GM15510 (cell line): ENCODE data around the gene CPO.

Experiments
- POLR2A ChIP-seq: IDR thresholded peaks from 3 replicates; pipeline ENCODE4 v1.6.1; 2011; ENCODE audit warnings: borderline replicate concordance; ENCODE audit not compliant: insufficient read length; ENCODE audit errors: extremely low read depth

The CPO gene, protein sequence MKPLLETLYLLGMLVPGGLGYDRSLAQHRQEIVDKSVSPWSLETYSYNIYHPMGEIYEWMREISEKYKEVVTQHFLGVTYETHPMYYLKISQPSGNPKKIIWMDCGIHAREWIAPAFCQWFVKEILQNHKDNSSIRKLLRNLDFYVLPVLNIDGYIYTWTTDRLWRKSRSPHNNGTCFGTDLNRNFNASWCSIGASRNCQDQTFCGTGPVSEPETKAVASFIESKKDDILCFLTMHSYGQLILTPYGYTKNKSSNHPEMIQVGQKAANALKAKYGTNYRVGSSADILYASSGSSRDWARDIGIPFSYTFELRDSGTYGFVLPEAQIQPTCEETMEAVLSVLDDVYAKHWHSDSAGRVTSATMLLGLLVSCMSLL

DNA sequence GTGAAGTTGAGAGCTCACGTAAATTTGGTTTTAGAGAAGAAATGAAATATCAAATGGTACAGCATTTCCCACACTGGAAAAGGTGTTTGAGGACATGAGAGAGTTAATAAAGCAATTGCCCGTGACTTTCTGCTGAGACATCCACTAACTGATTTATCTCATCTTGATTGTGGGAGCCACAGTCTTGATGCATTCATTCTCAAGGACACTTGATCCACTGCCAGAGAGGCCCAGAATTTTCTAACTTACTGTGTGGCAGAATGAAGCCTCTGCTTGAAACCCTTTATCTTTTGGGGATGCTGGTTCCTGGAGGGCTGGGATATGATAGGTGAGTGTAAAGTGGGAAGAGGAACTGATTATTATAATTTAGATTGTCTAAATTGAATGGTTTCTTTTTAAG lies at the start of gene CPO:
Gene CPO, plus strand, starts transcription at position 179 of the 400 bp plus-strand sequence. Its CDS starts 82 bp downstream, at position 261.
- no peak for TF ChIP-seq POLR2A

- TF ChIP-seq POLR2A, result no peak
Measured at GRCh38 chr2:206890179-206890578, 49.1 kb upstream of the CPO start.

DNA sequence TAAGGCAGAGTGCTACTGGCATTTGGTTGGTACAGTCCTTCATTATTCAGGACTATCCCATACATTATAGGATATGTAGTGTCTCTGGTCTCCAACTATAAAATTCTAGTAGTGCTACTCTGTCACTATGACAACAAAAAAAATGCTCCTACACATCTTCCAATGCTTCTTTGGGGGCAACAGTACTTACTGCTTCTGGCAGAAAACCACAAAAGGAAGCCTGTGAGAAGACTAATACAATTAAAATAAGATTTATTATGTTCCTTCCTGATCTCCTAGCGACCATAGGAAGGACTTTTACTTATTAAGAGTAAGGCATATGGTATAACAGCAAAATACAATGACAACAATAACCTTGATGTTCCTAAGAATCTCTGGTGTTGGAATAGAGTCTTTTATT lies 48.4 kb upstream of the CPO start:
- TF ChIP-seq POLR2A, result no peak

GRCh38 chr2:206915121-206915520 lies 24.2 kb upstream of the CPO start:
- no peak for TF ChIP-seq POLR2A

- no peak for TF ChIP-seq POLR2A
Measured at GRCh38 chr2:206918263-206918662, 21.1 kb upstream of the CPO start.

DNA sequence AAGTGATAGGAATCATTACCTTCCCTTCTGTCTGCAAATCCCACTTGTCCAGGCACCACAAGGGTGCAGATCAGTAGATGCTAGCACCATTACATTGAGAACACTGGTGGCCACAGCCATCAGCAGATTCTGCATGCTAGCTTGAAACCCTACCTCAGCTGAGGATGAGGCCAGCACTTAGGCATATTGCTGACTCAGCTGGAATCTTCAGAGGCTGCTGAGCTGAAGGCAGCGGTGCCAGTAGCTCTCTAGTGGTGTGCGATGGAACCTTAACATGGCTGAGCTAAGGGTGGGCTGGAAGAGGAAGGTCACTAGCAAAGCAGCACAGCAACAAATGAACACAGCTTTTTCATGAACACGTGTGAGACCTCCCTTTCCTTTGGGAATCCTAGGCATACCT lies 19.0 kb upstream of the CPO start:
- no peak for TF ChIP-seq POLR2A

DNA sequence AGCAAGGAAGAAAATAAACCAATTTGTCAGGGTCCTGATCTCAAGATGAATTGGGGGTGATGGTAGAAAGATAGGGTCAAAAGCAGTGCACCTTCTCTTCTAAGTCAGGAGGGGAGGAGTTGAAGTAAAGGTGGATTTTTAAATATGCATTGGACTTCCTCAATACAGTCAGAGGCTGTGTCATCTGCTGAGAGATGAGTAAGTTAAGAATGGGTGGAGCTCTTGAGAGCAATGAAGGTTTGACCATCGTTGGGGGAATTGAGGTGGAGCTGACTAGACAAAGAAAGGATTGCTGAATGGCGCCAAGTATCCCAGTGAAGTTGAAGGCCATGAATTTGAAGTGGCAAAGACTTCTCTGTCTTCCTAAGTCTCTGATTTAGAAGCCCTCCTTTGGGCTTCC lies 18.4 kb upstream of the CPO start:
- no peak for TF ChIP-seq POLR2A

DNA sequence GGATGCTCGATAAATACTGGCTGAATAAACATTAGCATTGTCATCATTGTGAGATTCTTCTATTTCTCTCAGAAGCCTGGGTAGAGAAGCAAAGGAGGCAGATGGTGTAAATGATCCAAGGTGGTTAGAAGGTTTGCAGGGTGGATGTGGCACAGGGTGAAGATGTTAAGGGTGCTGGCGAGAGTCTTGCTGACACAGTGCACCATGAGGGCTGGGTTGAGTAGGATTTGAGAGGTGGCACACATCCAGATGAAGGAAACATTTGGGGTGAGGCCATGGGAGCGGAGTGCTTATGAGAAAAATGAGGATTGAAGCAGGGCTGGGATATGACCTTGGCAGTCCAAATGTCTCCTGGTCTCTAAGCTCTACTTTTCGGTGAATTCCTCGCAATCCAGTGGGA lies 17.8 kb upstream of the CPO start:
- no peak for TF ChIP-seq POLR2A

DNA sequence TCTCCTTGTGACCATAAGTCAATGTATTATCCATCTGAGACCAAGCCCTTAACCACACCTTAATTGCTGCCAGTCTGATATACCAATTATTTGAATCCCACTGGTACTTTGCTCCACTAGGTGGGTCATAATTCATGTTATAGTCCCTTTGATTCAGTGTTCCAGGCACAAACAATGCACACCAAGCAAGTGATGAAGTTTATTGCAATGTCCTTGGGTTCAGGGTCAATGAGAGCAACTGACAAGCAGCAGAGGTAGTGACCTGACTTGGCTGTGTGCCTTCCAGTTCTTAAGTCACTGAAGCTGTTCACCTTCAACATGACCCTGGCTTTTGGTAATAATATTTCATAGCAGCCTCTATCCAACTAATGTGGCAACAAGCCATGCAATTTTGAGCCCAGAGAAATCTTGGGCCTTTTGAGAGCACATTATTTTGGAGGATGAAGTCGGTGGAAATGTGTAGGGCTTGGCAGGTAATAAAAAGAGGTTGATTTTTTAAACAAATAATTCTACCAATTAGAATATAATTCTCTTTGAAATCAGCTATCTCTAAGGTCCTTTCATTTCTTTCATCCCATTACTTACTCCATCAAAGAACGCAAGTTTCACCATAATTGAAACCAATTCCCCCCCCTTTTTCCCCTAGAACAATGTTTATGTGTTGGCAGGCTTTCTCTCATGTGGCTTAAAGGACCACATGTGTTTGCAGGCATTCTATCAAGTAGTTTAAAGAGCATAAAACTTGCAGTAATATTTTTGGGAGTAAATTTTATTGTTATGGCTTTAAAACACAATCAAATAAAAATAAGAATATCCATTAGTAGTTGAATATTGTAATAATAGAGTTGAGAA lies 3.1 kb upstream of the CPO start:
- TF ChIP-seq POLR2A, result no peak

GRCh38 chr2:206936843-206937230 lies 2.5 kb upstream of the CPO start:
- no peak for TF ChIP-seq POLR2A

DNA sequence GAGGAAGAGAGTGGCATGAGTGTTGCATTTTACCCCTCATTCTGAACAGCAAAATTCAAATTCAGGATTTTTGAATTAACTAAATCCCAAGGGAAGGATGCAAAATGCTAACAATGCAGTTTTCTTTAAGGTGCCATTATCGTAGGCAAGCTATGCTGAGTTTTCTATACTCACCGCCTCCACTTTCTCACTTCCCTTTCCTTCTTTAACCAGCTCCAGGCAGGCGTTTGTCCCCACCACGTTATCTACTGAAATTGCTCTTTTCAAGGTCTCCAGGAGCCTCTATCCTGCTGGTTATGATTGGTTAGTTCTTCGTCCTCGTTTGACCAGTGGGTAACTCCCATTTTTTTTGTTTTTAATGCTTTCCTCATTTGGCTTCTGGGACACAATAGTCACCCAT lies 1.8 kb upstream of the CPO start:
- TF ChIP-seq POLR2A, result no peak

- no peak for TF ChIP-seq POLR2A
Measured at GRCh38 chr2:206940546-206940945, 1.2 kb downstream of the CPO start.

DNA sequence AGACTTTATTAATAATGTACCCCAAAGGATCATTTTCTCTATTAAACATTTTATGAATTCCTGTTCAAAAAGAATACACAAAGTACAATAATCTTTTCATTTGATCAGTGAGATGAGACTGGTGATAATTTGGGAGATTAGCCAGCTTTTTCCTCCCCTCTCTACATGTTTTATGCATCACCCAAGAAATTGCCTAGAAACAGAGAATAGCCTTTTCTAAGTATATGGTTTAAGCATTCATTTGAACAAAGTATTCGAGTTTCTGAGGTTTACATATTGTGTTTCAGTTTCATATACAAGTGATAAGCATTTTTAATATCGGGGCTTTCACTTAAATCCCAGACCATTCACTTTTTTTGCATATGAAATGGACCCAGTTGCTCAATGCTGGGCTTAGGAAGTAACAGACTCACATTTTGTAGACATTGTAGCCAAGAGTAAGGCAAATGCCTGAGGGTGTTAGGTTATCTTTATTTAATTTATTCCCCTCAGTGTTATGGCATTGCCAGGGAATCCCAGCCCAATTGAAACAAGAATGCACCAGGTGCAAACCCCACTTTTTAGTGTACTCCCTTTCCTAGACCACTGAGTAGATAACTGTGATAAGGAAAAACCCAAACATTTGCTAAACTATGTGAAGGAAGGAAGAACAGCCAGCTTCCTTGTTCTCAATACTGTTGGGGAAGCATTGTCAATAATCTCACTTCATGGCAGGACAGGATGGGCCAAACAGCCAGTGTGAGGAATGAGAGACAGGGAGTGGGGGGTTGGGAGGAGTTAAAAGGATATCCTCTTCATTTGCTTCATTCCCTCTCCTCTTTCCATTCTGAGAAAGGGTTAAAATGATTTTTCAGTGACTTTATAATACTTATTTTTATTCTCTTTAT lies 3.5 kb downstream of the CPO start:
- TF ChIP-seq POLR2A, result no peak

GRCh38 chr2:206955253-206955652 lies 15.9 kb downstream of the CPO start:
- TF ChIP-seq POLR2A, result no peak

GRCh38 chr2:206958261-206958660 lies 18.9 kb downstream of the CPO start:
- TF ChIP-seq POLR2A, result no peak
